GM21390 (cell line): ENCODE measurements around the gene CPN2.

Experiments used
- ATAC-seq: cut with Tn5 transposase; IDR thresholded peaks from one replicate; pipeline ENCODE4 v1.9.1; 2021; ENCODE audit not compliant: unreplicated experiment

CPN2 gene

GRCh38 chr3:194315088-194315964 lies 35.8 kb downstream of the CPN2 start:
- peak; percentile 91 for ATAC-seq

DNA sequence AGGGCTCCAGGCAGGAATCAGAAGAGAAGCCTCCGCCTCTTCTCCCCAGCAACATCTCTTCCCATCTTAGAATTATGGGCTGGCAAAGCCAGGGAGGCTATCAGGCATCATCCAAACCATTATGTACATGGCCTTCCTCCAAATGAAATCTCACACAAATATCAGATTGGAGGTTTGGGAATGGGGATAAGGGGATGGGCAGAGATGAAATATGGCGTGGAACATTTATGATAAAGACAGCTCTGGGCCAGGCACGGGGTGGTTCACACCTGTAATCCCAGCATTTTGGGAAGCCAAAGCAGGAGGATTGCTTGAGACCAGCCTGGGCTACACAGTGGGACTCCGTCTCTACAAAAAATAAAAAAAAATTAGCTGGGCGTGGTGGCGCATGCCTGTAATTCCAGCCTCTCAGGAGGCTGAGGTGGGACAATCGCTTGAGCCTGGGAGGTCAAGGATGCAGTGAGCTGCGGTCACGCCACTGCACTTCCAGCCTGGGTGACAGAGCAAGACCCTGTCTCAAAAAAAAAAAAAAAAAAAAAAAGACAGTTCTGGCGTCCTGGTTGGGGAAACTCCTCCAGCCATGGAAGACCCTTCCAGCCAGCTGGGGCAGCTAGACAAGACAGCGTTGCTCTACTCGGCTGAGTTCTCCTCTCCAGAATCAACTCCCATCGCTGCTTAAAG lies 36.6 kb downstream of the CPN2 start:
- ATAC-seq = no peak

GRCh38 chr3:194313560-194314387 lies 37.4 kb downstream of the CPN2 start:
- ATAC-seq = no peak

DNA sequence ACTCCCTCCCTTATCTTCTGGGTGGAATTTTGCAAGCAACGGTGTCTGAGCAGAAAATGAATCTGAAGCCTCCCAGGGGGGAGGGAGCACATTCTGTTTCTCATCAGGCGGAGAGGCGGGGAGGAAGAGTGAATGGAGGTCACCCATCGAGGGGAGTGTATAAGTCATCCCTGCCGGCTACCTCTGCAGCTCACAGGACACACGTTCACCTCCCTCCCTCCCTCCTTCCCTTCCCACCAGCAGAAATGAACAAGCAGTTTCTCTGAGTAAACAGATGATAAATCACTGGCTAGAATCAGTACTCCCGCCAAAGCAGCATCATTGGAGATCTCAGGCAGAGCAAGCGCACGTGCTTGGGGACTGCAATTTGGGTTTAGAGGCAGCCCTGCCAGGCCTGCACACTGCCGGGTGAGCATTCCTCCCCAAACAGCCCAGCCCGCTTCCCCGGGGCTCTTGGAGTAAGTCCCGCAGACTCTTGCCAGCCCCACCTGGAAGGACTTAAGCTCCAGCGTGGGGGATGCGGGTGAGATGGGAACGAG lies 38.3 kb downstream of the CPN2 start:
- no peak for ATAC-seq

DNA sequence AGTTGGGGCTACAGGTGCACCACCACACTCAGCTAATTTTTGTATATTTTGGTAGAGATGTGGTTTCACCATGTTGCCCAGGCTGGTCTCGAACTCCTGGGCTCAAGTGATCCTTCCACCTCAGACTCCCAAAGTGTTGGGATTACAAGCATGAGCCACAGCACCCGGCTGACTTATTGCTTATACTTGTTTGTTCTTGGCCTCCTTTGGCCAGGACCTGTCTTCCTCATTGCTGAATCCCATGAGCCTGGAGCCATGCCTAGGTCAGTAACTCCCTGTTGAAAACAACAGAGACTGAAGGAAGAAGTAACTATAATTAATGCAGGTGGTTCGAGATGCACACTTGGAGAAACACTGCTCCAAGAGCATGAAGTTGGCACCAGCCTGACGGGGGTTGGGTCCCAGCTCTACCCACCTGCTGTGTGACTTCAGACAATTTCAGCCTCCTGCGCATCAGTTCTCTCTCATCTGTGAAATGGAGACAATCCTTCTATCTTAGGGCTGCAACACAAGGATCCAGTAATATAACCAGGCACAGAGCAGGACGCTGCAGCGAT lies 38.9 kb downstream of the CPN2 start:
- ATAC-seq = no peak

DNA sequence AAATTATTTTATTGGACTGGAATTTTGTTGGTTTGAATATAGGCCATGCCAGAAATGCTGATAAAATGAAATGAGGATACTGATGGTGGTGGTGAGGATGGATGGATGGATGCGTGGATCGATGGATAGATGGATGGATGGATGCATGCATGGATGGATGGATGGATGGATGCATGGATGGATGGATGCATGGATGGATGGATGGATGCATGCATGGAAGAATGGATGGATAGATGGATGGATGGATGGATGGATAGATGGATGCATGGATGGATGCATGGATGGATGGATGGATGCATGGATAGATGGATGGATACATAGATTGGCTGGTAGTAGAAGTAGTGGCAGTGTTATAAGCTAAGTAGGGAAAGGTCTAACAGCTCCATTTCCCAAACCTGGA lies 40.1 kb downstream of the CPN2 start:
- ATAC-seq = no peak

GRCh38 chr3:194310060-194310835 lies 40.9 kb downstream of the CPN2 start:
- no peak for ATAC-seq

GRCh38 chr3:194308601-194309449 lies 42.3 kb downstream of the CPN2 start:
- ATAC-seq = no peak

DNA sequence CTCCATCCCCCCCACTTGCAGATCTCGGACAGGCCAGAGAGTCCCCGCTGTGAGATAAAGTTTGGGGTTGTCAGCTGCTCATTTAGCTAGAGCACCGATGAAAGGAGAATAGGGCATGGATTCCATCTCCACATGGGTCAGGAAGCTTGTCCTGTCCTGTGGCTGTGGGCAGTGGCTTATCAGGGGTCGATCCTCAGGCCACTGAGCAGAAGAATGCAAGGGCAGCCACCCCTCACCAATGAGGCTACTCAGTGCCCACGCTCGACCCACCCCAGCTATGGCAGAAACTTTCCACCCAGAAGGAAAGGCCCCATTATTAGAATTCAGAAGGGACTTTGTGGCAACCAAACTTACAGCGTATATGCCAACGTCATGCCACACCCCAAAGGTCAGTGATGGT lies 43.3 kb downstream of the CPN2 start:
- ATAC-seq = no peak

DNA sequence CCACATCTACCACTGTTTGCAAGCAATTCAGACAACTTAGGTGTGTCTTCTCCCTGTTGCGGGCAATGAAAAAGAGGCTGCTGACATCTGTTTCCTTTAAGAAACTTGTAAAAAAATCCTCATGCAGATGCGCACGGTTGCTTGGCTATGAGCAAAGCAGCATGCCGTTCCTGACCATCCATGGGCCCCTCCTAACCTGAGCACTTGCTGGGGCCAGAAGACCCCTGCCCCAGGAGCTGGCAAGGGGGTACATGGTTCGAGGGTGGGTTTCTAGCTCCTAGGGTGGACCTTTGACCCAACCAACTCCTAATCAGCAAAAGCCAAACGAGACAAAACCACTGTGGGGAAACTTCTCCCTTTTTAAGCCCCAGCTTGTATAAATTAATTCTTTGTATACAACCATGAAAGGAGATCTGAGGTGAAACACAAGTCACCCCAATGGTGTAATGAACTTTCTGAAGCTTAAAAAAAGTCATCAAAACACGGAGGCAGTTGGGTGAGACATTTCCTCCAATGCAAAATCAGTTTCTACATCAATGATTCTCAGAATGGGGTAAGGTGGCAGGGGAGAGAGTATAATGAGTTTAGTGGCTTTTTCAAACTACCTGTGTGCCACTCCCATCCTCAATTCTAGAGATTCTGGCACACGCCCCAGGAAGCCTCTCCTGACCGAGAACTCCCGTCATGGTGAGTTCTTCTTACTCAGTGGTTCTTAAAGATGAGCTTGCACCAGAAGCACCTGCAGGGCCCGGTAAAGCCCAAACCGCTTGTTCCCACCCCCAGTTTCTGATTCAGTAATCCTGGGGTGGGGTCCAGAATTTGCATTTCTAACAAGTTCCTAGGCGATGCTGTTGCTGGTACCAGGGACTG lies 44.1 kb downstream of the CPN2 start:
- peak; percentile 55 for ATAC-seq

GRCh38 chr3:194306109-194306686 lies 44.9 kb downstream of the CPN2 start:
- peak; percentile 33 for ATAC-seq

DNA sequence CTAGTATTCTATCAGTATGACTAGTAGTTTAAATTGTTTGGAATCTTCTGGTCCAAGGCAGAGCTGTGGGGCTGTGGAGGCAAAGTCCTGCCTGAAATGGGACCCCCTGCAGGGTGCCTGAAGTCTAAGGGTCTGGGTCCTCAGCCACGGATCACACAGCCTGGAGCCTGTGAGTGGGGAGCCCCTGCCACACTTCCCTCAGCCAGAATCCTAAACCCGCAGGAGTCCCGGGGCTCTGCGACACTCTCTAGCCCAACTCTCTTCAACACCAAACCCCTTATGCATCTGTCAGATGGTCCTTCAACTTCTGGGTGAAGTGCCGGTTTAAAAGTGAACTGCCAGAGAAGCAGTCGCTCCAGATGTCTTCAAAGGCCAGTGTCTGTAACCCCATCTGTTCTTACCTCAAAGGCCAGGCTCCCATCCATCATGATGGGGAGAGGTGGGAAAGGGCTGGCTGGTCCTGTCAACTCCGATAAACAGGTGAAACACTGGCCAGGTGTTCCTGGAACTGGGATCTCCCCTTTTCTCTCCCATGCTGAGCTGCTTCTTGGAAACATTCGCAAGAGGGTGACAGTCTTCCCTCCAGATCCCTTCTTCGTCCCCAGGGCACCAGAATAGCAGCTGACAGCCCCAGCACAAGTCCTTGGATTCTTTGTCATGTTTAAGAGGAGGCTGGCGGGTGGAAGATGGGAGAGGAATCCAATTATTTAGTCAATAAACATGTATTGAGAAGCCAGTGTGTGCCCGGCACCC lies 45.6 kb downstream of the CPN2 start:
- ATAC-seq = no peak

GRCh38 chr3:194304186-194304917 lies 46.8 kb downstream of the CPN2 start:
- ATAC-seq = no peak

- ATAC-seq = no peak
Observed at GRCh38 chr3:194303749-194304148, 47.4 kb downstream of the CPN2 start.

- no peak for ATAC-seq
Observed at GRCh38 chr3:194301730-194302129, 49.4 kb downstream of the CPN2 start.

- no peak for ATAC-seq
Observed at GRCh38 chr3:194300936-194301335, 50.2 kb downstream of the CPN2 start.

DNA sequence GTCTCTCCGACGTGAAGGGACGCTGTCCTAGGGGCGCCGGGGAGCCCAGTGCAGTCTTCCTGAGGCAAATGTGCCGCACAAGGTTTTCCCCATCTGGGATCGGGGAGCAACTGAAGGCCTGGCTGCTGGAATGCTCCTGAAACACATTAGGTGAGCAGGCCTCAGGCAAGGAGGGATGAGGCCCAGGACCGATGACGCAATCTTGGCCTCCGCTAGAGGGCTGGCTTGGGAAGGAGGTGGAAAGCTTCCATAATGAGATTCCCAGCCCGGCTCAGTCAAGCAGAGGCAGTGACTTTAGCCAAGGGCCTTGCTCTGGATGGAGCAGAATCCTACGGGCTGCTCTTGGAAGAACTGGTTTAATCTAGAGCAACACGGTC lies 50.8 kb downstream of the CPN2 start:
- ATAC-seq = no peak
